OCI-LY1 (cell line): ENCODE measurements around the gene SPINK6.

Experiments
- CTCF ChIP-seq: fragments of 200-600 bp; sonication (generic), shearing (Covaris generic); IDR thresholded peaks from 2 replicates; pipeline ENCODE4 v1.5.1; 2017; ENCODE audit warnings: mild to moderate bottlenecking, antibody characterized with exemption, low read length, moderate library complexity, mixed read lengths
- EZH2 ChIP-seq: fragments of 200-600 bp; sonication (generic), shearing (Covaris generic); IDR thresholded peaks from 2 replicates; pipeline ENCODE4 v1.8.0; 2017; ENCODE audit warnings: borderline replicate concordance, mixed run types, mild to moderate bottlenecking, antibody characterized with exemption, low read length, moderate library complexity, mixed read lengths

GRCh38 chr5:148230240-148230639, 27.4 kb downstream of the SPINK6 start:
- TF ChIP-seq CTCF (no peak), EZH2 (no peak)
